HepG2 (cell line): Measurements from ENCODE around the gene NR2F6. TPM values are rescaled to one million over a fixed set of nuclear protein-coding genes. Genes with fewer than 3 reads are reported as not detected.

Source experiments
- DMAP1 ChIP-seq: IDR thresholded peaks from 2 replicates; pipeline ENCODE4 v1.6.1; 2016
- EZH2 ChIP-seq: conservative IDR thresholded peaks from 2 replicates; pipeline ENCODE4 v1.6.1; 2012; ENCODE audit warnings: mild to moderate bottlenecking, low read depth, low read length, moderate library complexity
- FOXP1 ChIP-seq, 2 experiments: fragments of 450-650 bp in 1 of 2; IDR thresholded peaks; 2 replicates each; pipeline ENCODE4 v1.6.1; 2017 to 2018; ENCODE audit warnings: antibody characterized with exemption in 1 of 2
- HNF4G ChIP-seq, 2 experiments: sonication (generic) in 1 of 2; formaldehyde crosslinking in 1 of 2; IDR thresholded peaks; 2 replicates each; pipeline versions ENCODE4 v1.4.0 to v1.6.1; 2011 to 2020; ENCODE audit warnings: borderline replicate concordance in 2 of 2, low read depth in 2 of 2, mild to moderate bottlenecking in 2 of 2, low read length in 1 of 2, missing genetic modification reagents in 1 of 2, moderate library complexity in 1 of 2
- HOXA7 ChIP-seq: sonication (generic); formaldehyde crosslinking; IDR thresholded peaks from 2 replicates; pipeline ENCODE4 v1.8.1; 2022; ENCODE audit warnings: mild to moderate bottlenecking, missing genetic modification reagents, moderate library complexity
- MED13 ChIP-seq: sonication (generic); formaldehyde crosslinking; IDR thresholded peaks from 2 replicates; pipeline ENCODE4 v1.5.0; 2020; ENCODE audit warnings: missing genetic modification reagents
- NONO ChIP-seq, 2 experiments: fragments of 450-650 bp in 1 of 2; sonication (generic) in 1 of 2; formaldehyde crosslinking in 1 of 2; IDR thresholded peaks in 1 of 2; conservative IDR thresholded peaks in 1 of 2; 2 replicates each; pipeline versions ENCODE4 v1.6.1 to v1.8.0; 2017 to 2022; ENCODE audit warnings: mild to moderate bottlenecking in 1 of 2, missing genetic modification reagents in 1 of 2, moderate library complexity in 1 of 2
- RFXAP ChIP-seq: sonication (generic); formaldehyde crosslinking; IDR thresholded peaks from 2 replicates; pipeline ENCODE4 v1.4.0; 2020; ENCODE audit warnings: missing genetic modification reagents, borderline replicate concordance
- SAP130 ChIP-seq: IDR thresholded peaks from 2 replicates; pipeline ENCODE4 v1.6.1; 2016; ENCODE audit warnings: low read depth
- SNAPC2 ChIP-seq: sonication (generic); formaldehyde crosslinking; IDR thresholded peaks from 2 replicates; pipeline ENCODE4 v1.8.1; 2022; ENCODE audit warnings: mild to moderate bottlenecking, missing genetic modification reagents
- TARDBP ChIP-seq: sonication (generic); formaldehyde crosslinking; IDR thresholded peaks from 2 replicates; pipeline ENCODE4 v1.8.0; 2022; ENCODE audit warnings: mild to moderate bottlenecking, missing genetic modification reagents
- TFE3 ChIP-seq: IDR thresholded peaks from 2 replicates; pipeline ENCODE4 v1.6.1; 2016
- ZBTB14 ChIP-seq: sonication (generic); formaldehyde crosslinking; IDR thresholded peaks from 2 replicates; pipeline ENCODE4 v1.4.0; 2020; ENCODE audit warnings: missing genetic modification reagents
- ZMAT5 ChIP-seq: sonication (generic); formaldehyde crosslinking; IDR thresholded peaks from 2 replicates; pipeline ENCODE4 v1.5.0; 2020; ENCODE audit warnings: mild to moderate bottlenecking, low read depth, missing genetic modification reagents, borderline replicate concordance
- ZNF468 ChIP-seq: sonication (generic); formaldehyde crosslinking; IDR thresholded peaks from 2 replicates; pipeline ENCODE4 v1.8.0; 2022; ENCODE audit warnings: mild to moderate bottlenecking, moderate library complexity, missing genetic modification reagents
- ZNF556 ChIP-seq: sonication (generic); formaldehyde crosslinking; IDR thresholded peaks from 2 replicates; pipeline ENCODE4 v1.4.0; 2020; ENCODE audit warnings: mild to moderate bottlenecking, missing genetic modification reagents, borderline replicate concordance
- ZNF570 ChIP-seq: sonication (generic); formaldehyde crosslinking; IDR thresholded peaks from 2 replicates; pipeline ENCODE4 v1.4.0; 2020; ENCODE audit warnings: mild to moderate bottlenecking, missing genetic modification reagents, borderline replicate concordance
- ZNF577 ChIP-seq: sonication (generic); formaldehyde crosslinking; IDR thresholded peaks from 2 replicates; pipeline ENCODE4 v1.4.0; 2020; ENCODE audit warnings: mild to moderate bottlenecking, low read depth, missing genetic modification reagents, borderline replicate concordance
- ZNF747 ChIP-seq: sonication (generic); formaldehyde crosslinking; IDR thresholded peaks from 2 replicates; pipeline ENCODE4 v1.8.1; 2023; ENCODE audit warnings: missing genetic modification reagents, mild to moderate bottlenecking, borderline replicate concordance
- polyA plus RNA-seq, 8 experiments: library from polyadenylated mRNA; depleted of rRNA in 3 of 8; stranded (reverse) in 7 of 8; unstranded in 1 of 8; fragments of >200 nt; fragmentation: Illumina TruSeq in 4 of 8; extraction: Trizol in 4 of 8; gene quantifications; 2 replicates each; pipeline versions ENCODE4 v1.2.1 to v1.2.3, GENCODE V29; 2011 to 2016; ENCODE audit warnings: low read depth in 4 of 8, missing spikeins in 1 of 8, mixed read lengths in 1 of 8; ENCODE audit not compliant: insufficient read depth in 1 of 8
- total RNA-seq, 5 experiments: library from RNA; depleted of rRNA; stranded (reverse); fragments of >200 nt; fragmentation: Illumina TruSeq; extraction: Trizol; gene quantifications; 2 replicates each; pipeline ENCODE4 v1.2.3, GENCODE V29; 2016; ENCODE audit warnings: low read depth in 1 of 5

Gene NR2F6
- total and polyA plus RNA-seq, 2 of the 13 experiments (the other 11 are each of a cell fraction or from before 2014, with no cell fraction given) = 30.9 to 72.4 TPM

GRCh38 chr19:17226002-17226933, 19.5 kb downstream of the NR2F6 start, which contains the start of gene OCEL1 (continued):
- TF ChIP-seq FOXP1 (IDR thresholded peaks at IDR 0.05) = no peak
- no peak for TF ChIP-seq FOXP1 (CRISPR knock-in tag; IDR thresholded peaks at IDR 0.05)
- TF ChIP-seq TARDBP (CRISPR knock-in tag) = peak; percentile 47; the same call in 1 of the 2 replicates
- peak; percentile 69; the same call in 1 of the 2 replicates for TF ChIP-seq RFXAP
- TF ChIP-seq HOXA7 (CRISPR knock-in tag) = no peak
- no peak for TF ChIP-seq ZNF468 (CRISPR knock-in tag)
- TF ChIP-seq TFE3 (CRISPR knock-in tag) = peak; percentile 32; the same call in 1 of the 2 replicates
- peak; percentile 84 for TF ChIP-seq SNAPC2 (CRISPR knock-in tag)
- TF ChIP-seq DMAP1 (CRISPR knock-in tag) = peak; percentile 33; the same call in 1 of the 2 replicates
- TF ChIP-seq ZMAT5 (CRISPR knock-in tag) = no peak
- peak; percentile 50; the same call in 1 of the 2 replicates for TF ChIP-seq HNF4G (IDR thresholded peaks at IDR 0.05; ENCODE audit: borderline replicate concordance, low read depth, low read length)
- TF ChIP-seq HNF4G (CRISPR knock-in tag; IDR thresholded peaks at IDR 0.05; ENCODE audit: borderline replicate concordance, low read depth) = no peak; the same call in 1 of the 2 replicates
- TF ChIP-seq EZH2 = no peak
- TF ChIP-seq SAP130 (CRISPR knock-in tag) = peak; percentile 61
- peak; percentile 78; the same call in 1 of the 2 replicates for TF ChIP-seq ZNF747 (CRISPR knock-in tag)
- TF ChIP-seq ZBTB14 (CRISPR knock-in tag) = peak; percentile 34; the same call in 1 of the 2 replicates
- TF ChIP-seq ZNF556 = peak; percentile 23; the same call in 1 of the 2 replicates
- no peak for TF ChIP-seq NONO (IDR thresholded peaks at IDR 0.05)
- peak; percentile 89 for TF ChIP-seq NONO (CRISPR knock-in tag; conservative IDR thresholded peaks at IDR 0.05)
- peak; percentile 23; the same call in 1 of the 2 replicates for TF ChIP-seq MED13
- TF ChIP-seq ZNF570 (CRISPR knock-in tag) = 0 out of 2 replicates have a peak, but pooled peaks have one; percentile 61
- no peak for TF ChIP-seq ZNF577 (CRISPR knock-in tag)
